ENCODE data around the gene MAGI2.

The MAGI2 gene

GRCh38 chr7:78080811-78081210, 1372.7 kb downstream of the MAGI2 start:
- Histone ChIP-seq H3K4me2 (ENCODE audit: low read depth, low read length, poor library complexity, severe bottlenecking) (no peak overlapping the region), H2AFZ (ENCODE audit: low read length) (no peak overlapping the region), H3K27me3 (ENCODE audit: insufficient read depth, low read length, poor library complexity, severe bottlenecking) (no peaks in the 10 kb centered on the region), H3K9ac (ENCODE audit: low read depth, low read length, poor library complexity, severe bottlenecking) (no peak overlapping the region), H3K9me2 (replicated peaks; ENCODE audit: low read depth, low read length) (no peaks in the 10 kb centered on the region), H3K9me3 (ENCODE audit: insufficient read depth, low read depth, low read length) (no peaks in the 10 kb centered on the region), H3K36me3 (ENCODE audit: insufficient read depth, low read length) (no peaks in the 10 kb centered on the region), H3K4me1 (ENCODE audit: insufficient read depth, low read length, poor library complexity, severe bottlenecking) (no peaks in the 10 kb centered on the region), H3K4me3 (ENCODE audit: low read length, poor library complexity, severe bottlenecking) (no peak overlapping the region), H4K20me1 (ENCODE audit: insufficient read depth, low read length, poor library complexity, severe bottlenecking) (no peaks in the 10 kb centered on the region), H3K79me2 (ENCODE audit: insufficient read depth, low read length) (no peaks in the 10 kb centered on the region), H3F3A (ENCODE audit: low read depth) (no peaks in the 10 kb centered on the region)
- TF ChIP-seq EZH2phosphoT487 (IDR thresholded peaks at IDR 0.05; ENCODE audit: borderline replicate concordance) = no peak
- no peak for TF ChIP-seq CTCF (conservative IDR thresholded peaks at IDR 0.05; ENCODE audit: low read length)

GRCh38 chr7:78080241-78080640, 1373.2 kb downstream of the MAGI2 start:
- Histone ChIP-seq H3K9ac (ENCODE audit: low read depth, low read length, poor library complexity, severe bottlenecking) (no peak overlapping the region), H3F3A (ENCODE audit: low read depth) (no peaks in the 10 kb centered on the region), H3K9me2 (replicated peaks; ENCODE audit: low read depth, low read length) (no peaks in the 10 kb centered on the region), H3K79me2 (ENCODE audit: insufficient read depth, low read length) (no peaks in the 10 kb centered on the region), H4K20me1 (ENCODE audit: insufficient read depth, low read length, poor library complexity, severe bottlenecking) (no peaks in the 10 kb centered on the region), H3K4me2 (ENCODE audit: low read depth, low read length, poor library complexity, severe bottlenecking) (no peak overlapping the region), H3K4me1 (ENCODE audit: insufficient read depth, low read length, poor library complexity, severe bottlenecking) (no peaks in the 10 kb centered on the region), H3K4me3 (ENCODE audit: low read length, poor library complexity, severe bottlenecking) (no peak overlapping the region), H2AFZ (ENCODE audit: low read length) (no peak overlapping the region), H3K36me3 (ENCODE audit: insufficient read depth, low read length) (no peaks in the 10 kb centered on the region), H3K27me3 (ENCODE audit: insufficient read depth, low read length, poor library complexity, severe bottlenecking) (no peaks in the 10 kb centered on the region), H3K9me3 (ENCODE audit: insufficient read depth, low read depth, low read length) (no peaks in the 10 kb centered on the region)
- TF ChIP-seq CTCF (conservative IDR thresholded peaks at IDR 0.05; ENCODE audit: low read length) (no peak), EZH2phosphoT487 (IDR thresholded peaks at IDR 0.05; ENCODE audit: borderline replicate concordance) (no peak)

- Histone ChIP-seq H3K4me3 (ENCODE audit: low read length, poor library complexity, severe bottlenecking) (no peak overlapping the region), H3K9ac (ENCODE audit: low read depth, low read length, poor library complexity, severe bottlenecking) (no peak overlapping the region), H3K9me3 (ENCODE audit: insufficient read depth, low read depth, low read length) (no peaks in the 10 kb centered on the region), H2AFZ (ENCODE audit: low read length) (no peak overlapping the region), H4K20me1 (ENCODE audit: insufficient read depth, low read length, poor library complexity, severe bottlenecking) (no peaks in the 10 kb centered on the region), H3K9me2 (replicated peaks; ENCODE audit: low read depth, low read length) (no peaks in the 10 kb centered on the region), H3K79me2 (ENCODE audit: insufficient read depth, low read length) (no peaks in the 10 kb centered on the region), H3F3A (ENCODE audit: low read depth) (no peaks in the 10 kb centered on the region), H3K36me3 (ENCODE audit: insufficient read depth, low read length) (no peaks in the 10 kb centered on the region), H3K4me1 (ENCODE audit: insufficient read depth, low read length, poor library complexity, severe bottlenecking) (no peaks in the 10 kb centered on the region), H3K27me3 (ENCODE audit: insufficient read depth, low read length, poor library complexity, severe bottlenecking) (no peaks in the 10 kb centered on the region), H3K4me2 (ENCODE audit: low read depth, low read length, poor library complexity, severe bottlenecking) (no peak overlapping the region)
- TF ChIP-seq CTCF (conservative IDR thresholded peaks at IDR 0.05; ENCODE audit: low read length) = no peak
Measured at GRCh38 chr7:78074713-78075112, 1378.8 kb downstream of the MAGI2 start.

Data from Loucy (cell line).